Stomach (tissue), 4 donors: Measurements from ENCODE around the gene EXOSC5.

Experiments
- POLR2A ChIP-seq, 4 donors: fragments of 450-650 bp; IDR thresholded peaks; one replicate each; pipeline ENCODE4 v1.6.1; 2016; ENCODE audit warnings: antibody characterized with exemption in 4 of 4, control low read depth in 2 of 4, mild to moderate bottlenecking in 1 of 4, moderate library complexity in 1 of 4
- TF ChIP-seq, protein P1 (sequence below), 7 experiments: fragments of 450-650 bp in 4 of 7; fragments of 200-600 bp in 3 of 7; sonication (generic) in 3 of 7; IDR thresholded peaks; one replicate each; pipeline ENCODE4 v1.5.1; 2016 to 2019; ENCODE audit warnings: antibody characterized with exemption in 7 of 7, control low read depth in 2 of 7, mild to moderate bottlenecking in 1 of 7

GRCh38 chr19:41421314-41421713 is 24.2 kb upstream of the EXOSC5 start:
- TF ChIP-seq, protein P1, sequence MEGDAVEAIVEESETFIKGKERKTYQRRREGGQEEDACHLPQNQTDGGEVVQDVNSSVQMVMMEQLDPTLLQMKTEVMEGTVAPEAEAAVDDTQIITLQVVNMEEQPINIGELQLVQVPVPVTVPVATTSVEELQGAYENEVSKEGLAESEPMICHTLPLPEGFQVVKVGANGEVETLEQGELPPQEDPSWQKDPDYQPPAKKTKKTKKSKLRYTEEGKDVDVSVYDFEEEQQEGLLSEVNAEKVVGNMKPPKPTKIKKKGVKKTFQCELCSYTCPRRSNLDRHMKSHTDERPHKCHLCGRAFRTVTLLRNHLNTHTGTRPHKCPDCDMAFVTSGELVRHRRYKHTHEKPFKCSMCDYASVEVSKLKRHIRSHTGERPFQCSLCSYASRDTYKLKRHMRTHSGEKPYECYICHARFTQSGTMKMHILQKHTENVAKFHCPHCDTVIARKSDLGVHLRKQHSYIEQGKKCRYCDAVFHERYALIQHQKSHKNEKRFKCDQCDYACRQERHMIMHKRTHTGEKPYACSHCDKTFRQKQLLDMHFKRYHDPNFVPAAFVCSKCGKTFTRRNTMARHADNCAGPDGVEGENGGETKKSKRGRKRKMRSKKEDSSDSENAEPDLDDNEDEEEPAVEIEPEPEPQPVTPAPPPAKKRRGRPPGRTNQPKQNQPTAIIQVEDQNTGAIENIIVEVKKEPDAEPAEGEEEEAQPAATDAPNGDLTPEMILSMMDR (IDR thresholded peaks at IDR 0.05) = no peak
- no peak for TF ChIP-seq POLR2A (IDR thresholded peaks at IDR 0.05)
